HepG2 (cell line): ENCODE measurements around the gene TFEB. TPM values are rescaled to one million over a fixed set of nuclear protein-coding genes. Genes with fewer than 3 reads are reported as not detected.
A peak's percentile ranks its signal among the peaks of the same experiment; 100 is the strongest.

ENCODE experiments used
- ATF1 ChIP-seq: IDR thresholded peaks from 2 replicates; pipeline ENCODE4 v1.6.1; 2016; ENCODE audit warnings: mild to moderate bottlenecking, control low read depth
- CEBPG ChIP-seq: IDR thresholded peaks from 2 replicates; pipeline ENCODE4 v1.6.1; 2016
- GATA4 ChIP-seq: sonication (generic); IDR thresholded peaks from 2 replicates; pipeline ENCODE4 v1.6.1; 2016; ENCODE audit warnings: antibody characterized with exemption, low read depth, borderline replicate concordance
- HOXA5 ChIP-seq: sonication (generic); formaldehyde crosslinking; IDR thresholded peaks from 2 replicates; pipeline ENCODE4 v1.4.0; 2020; ENCODE audit warnings: missing genetic modification reagents
- MEF2D ChIP-seq: sonication (generic); formaldehyde crosslinking; IDR thresholded peaks from 2 replicates; pipeline ENCODE4 v1.5.1; 2020; ENCODE audit warnings: mild to moderate bottlenecking, missing genetic modification reagents
- MIXL1 ChIP-seq: IDR thresholded peaks from 2 replicates; pipeline ENCODE4 v1.6.1; 2016
- MTA1 ChIP-seq: sonication (generic); formaldehyde crosslinking; IDR thresholded peaks from 2 replicates; pipeline ENCODE4 v1.4.0; 2020; ENCODE audit warnings: missing genetic modification reagents, mild to moderate bottlenecking, borderline replicate concordance
- NAIF1 ChIP-seq: sonication (generic); formaldehyde crosslinking; IDR thresholded peaks from 2 replicates; pipeline ENCODE4 v1.5.0; 2020; ENCODE audit warnings: mild to moderate bottlenecking, missing genetic modification reagents, borderline replicate concordance
- NKX3-1 ChIP-seq: sonication (generic); formaldehyde crosslinking; IDR thresholded peaks from 2 replicates; pipeline ENCODE4 v1.5.0; 2020; ENCODE audit warnings: missing genetic modification reagents
- NR1H2 ChIP-seq: sonication (generic); formaldehyde crosslinking; IDR thresholded peaks from 2 replicates; pipeline ENCODE4 v1.8.1; 2022; ENCODE audit warnings: low read depth, missing genetic modification reagents, borderline replicate concordance
- PCBP1 ChIP-seq: fragments of 200-400 bp; formaldehyde crosslinking; IDR thresholded peaks from 2 replicates; pipeline ENCODE4 v1.6.1; 2017; ENCODE audit warnings: mild to moderate bottlenecking, low read depth, low read length, borderline replicate concordance
- PITX1 ChIP-seq: sonication (generic); formaldehyde crosslinking; IDR thresholded peaks from 2 replicates; pipeline ENCODE4 v1.5.1; 2020; ENCODE audit warnings: mild to moderate bottlenecking, missing genetic modification reagents
- POLR2G ChIP-seq: fragments of 200-400 bp; formaldehyde crosslinking; IDR thresholded peaks from 2 replicates; pipeline ENCODE4 v1.6.1; 2018; ENCODE audit warnings: mild to moderate bottlenecking, low read depth, low read length, moderate library complexity
- SNAI1 ChIP-seq: sonication (generic); formaldehyde crosslinking; IDR thresholded peaks from 2 replicates; pipeline ENCODE4 v1.5.0; 2020; ENCODE audit warnings: mild to moderate bottlenecking, missing genetic modification reagents, borderline replicate concordance
- ZFP37 ChIP-seq: sonication (generic); formaldehyde crosslinking; IDR thresholded peaks from 2 replicates; pipeline ENCODE4 v1.4.0; 2020; ENCODE audit warnings: missing genetic modification reagents, borderline replicate concordance
- ZHX1 ChIP-seq: sonication (generic); formaldehyde crosslinking; IDR thresholded peaks from 2 replicates; pipeline ENCODE4 v1.8.1; 2022; ENCODE audit warnings: low read depth, mild to moderate bottlenecking, missing genetic modification reagents
- ZKSCAN8 ChIP-seq: IDR thresholded peaks from 2 replicates; pipeline ENCODE4 v1.6.1; 2016; ENCODE audit warnings: borderline replicate concordance, missing genetic modification reagents, missing compliant biosample characterization
- ZNF343 ChIP-seq: sonication (generic); formaldehyde crosslinking; IDR thresholded peaks from 2 replicates; pipeline ENCODE4 v1.4.0; 2020; ENCODE audit warnings: mild to moderate bottlenecking, missing genetic modification reagents
- ZNF354B ChIP-seq: sonication (generic); formaldehyde crosslinking; IDR thresholded peaks from 2 replicates; pipeline ENCODE4 v1.8.0; 2022; ENCODE audit warnings: mild to moderate bottlenecking, missing genetic modification reagents
- ZNF674 ChIP-seq: sonication (generic); formaldehyde crosslinking; IDR thresholded peaks from 2 replicates; pipeline ENCODE4 v1.5.0; 2020; ENCODE audit warnings: low read depth, mild to moderate bottlenecking, missing genetic modification reagents
- ZNF773 ChIP-seq: sonication (generic); formaldehyde crosslinking; IDR thresholded peaks from 2 replicates; pipeline ENCODE4 v1.4.0; 2020; ENCODE audit warnings: missing genetic modification reagents, borderline replicate concordance
- polyA plus RNA-seq, 8 experiments: library from polyadenylated mRNA; depleted of rRNA in 3 of 8; stranded (reverse) in 7 of 8; unstranded in 1 of 8; fragments of >200 nt; fragmentation: Illumina TruSeq in 4 of 8; extraction: Trizol in 4 of 8; gene quantifications; 2 replicates each; pipeline versions ENCODE4 v1.2.1 to v1.2.3, GENCODE V29; 2011 to 2016; ENCODE audit warnings: low read depth in 4 of 8, missing spikeins in 1 of 8, mixed read lengths in 1 of 8; ENCODE audit not compliant: insufficient read depth in 1 of 8
- total RNA-seq, 5 experiments: library from RNA; depleted of rRNA; stranded (reverse); fragments of >200 nt; fragmentation: Illumina TruSeq; extraction: Trizol; gene quantifications; 2 replicates each; pipeline ENCODE4 v1.2.3, GENCODE V29; 2016; ENCODE audit warnings: low read depth in 1 of 5
- TF ChIP-seq, protein P1 (sequence below): sonication (generic); formaldehyde crosslinking; IDR thresholded peaks from 2 replicates; pipeline ENCODE4 v1.4.0; 2020; ENCODE audit warnings: missing genetic modification reagents, mild to moderate bottlenecking, borderline replicate concordance
- TF ChIP-seq, protein P2 (sequence below): sonication (generic); formaldehyde crosslinking; IDR thresholded peaks from 2 replicates; pipeline ENCODE4 v1.8.0; 2022; ENCODE audit warnings: missing genetic modification reagents, mild to moderate bottlenecking, borderline replicate concordance
- TF ChIP-seq, protein P3 (sequence below): sonication (generic); formaldehyde crosslinking; IDR thresholded peaks from 2 replicates; pipeline ENCODE4 v1.5.0; 2020; ENCODE audit warnings: mild to moderate bottlenecking, low read depth, missing genetic modification reagents, borderline replicate concordance

The TFEB gene
- total and polyA plus RNA-seq, 2 of the 13 experiments (the other 11 are each of a cell fraction or from before 2014, with no cell fraction given), result 13.3 to 18.7 TPM

DNA sequence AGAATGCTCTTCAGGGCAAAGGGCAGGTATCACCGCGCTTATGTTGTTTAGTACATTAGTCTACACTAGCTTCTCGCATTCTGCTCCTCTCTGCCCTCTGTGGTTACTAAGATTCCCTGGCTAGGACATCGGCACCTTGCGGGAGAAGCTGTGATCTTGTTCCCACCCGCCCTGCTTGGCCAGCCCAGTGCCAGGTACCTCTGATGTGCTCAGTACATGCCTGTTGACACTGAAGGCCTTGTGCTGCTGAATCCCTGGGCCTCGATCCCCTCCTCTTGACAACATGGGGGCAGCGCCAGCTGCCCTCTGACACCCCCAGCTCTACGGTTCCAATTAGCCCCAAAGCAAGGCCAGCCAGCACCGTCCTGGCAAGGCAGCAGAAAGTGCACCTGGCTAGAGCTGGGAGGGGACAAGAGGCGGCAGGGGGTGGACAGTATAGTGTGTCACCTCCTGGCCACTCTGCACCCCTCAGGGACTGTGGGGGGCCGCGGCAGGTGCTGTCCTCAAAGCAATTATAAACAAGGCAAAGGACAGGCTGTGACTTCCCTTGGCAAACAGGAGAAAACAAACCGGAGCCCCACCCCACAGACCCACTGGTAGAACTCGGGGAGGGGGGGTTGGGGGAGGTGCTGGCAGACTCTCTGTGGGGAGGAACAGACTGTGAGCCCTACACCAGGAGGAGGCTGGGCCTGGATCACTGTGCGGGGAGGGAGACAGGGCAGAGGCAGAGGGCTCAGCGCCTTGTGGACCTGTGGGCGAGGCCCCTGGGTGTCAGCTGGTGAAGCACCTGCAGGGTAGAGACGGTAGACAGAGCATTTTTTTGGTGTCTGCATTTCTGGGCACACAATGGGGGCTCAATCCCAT lies 7.1 kb downstream of the TFEB start (continued):
- no peak for TF ChIP-seq ATF1 (CRISPR knock-in tag)
- no peak for TF ChIP-seq ZFP37 (CRISPR knock-in tag)
- TF ChIP-seq, protein P1, sequence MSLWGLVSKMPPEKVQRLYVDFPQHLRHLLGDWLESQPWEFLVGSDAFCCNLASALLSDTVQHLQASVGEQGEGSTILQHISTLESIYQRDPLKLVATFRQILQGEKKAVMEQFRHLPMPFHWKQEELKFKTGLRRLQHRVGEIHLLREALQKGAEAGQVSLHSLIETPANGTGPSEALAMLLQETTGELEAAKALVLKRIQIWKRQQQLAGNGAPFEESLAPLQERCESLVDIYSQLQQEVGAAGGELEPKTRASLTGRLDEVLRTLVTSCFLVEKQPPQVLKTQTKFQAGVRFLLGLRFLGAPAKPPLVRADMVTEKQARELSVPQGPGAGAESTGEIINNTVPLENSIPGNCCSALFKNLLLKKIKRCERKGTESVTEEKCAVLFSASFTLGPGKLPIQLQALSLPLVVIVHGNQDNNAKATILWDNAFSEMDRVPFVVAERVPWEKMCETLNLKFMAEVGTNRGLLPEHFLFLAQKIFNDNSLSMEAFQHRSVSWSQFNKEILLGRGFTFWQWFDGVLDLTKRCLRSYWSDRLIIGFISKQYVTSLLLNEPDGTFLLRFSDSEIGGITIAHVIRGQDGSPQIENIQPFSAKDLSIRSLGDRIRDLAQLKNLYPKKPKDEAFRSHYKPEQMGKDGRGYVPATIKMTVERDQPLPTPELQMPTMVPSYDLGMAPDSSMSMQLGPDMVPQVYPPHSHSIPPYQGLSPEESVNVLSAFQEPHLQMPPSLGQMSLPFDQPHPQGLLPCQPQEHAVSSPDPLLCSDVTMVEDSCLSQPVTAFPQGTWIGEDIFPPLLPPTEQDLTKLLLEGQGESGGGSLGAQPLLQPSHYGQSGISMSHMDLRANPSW, result no peak
- TF ChIP-seq NKX3-1 (CRISPR knock-in tag), result no peak
- TF ChIP-seq GATA4, result no peak
- no peak for TF ChIP-seq MIXL1 (CRISPR knock-in tag)
- no peak for TF ChIP-seq ZNF773
- TF ChIP-seq HOXA5 (CRISPR knock-in tag), result no peak
- no peak for TF ChIP-seq CEBPG (CRISPR knock-in tag)
- TF ChIP-seq PITX1 (CRISPR knock-in tag), result no peak
- TF ChIP-seq, protein P2, sequence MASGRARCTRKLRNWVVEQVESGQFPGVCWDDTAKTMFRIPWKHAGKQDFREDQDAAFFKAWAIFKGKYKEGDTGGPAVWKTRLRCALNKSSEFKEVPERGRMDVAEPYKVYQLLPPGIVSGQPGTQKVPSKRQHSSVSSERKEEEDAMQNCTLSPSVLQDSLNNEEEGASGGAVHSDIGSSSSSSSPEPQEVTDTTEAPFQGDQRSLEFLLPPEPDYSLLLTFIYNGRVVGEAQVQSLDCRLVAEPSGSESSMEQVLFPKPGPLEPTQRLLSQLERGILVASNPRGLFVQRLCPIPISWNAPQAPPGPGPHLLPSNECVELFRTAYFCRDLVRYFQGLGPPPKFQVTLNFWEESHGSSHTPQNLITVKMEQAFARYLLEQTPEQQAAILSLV, result no peak
- no peak for TF ChIP-seq SNAI1 (CRISPR knock-in tag)
- TF ChIP-seq MTA1 (CRISPR knock-in tag), result peak; percentile 81; the same call in 1 of the 2 replicates
- TF ChIP-seq ZKSCAN8 (CRISPR knock-in tag), result no peak
- peak; percentile 52; the same call in 1 of the 2 replicates for TF ChIP-seq MEF2D
- no peak for TF ChIP-seq ZNF674 (CRISPR knock-in tag)
- no peak for TF ChIP-seq NAIF1 (CRISPR knock-in tag)
- peak; percentile 46; the same call in 1 of the 2 replicates for TF ChIP-seq NR1H2 (CRISPR knock-in tag)
- peak; percentile 63; the same call in 1 of the 2 replicates for TF ChIP-seq ZNF343 (CRISPR knock-in tag)
- no peak for TF ChIP-seq ZHX1 (CRISPR knock-in tag)
- TF ChIP-seq ZNF354B, result no peak
- no peak for TF ChIP-seq PCBP1
- TF ChIP-seq POLR2G, result no peak
- TF ChIP-seq, protein P3, sequence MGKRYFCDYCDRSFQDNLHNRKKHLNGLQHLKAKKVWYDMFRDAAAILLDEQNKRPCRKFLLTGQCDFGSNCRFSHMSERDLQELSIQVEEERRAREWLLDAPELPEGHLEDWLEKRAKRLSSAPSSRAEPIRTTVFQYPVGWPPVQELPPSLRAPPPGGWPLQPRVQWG (CRISPR knock-in tag), result no peak
